Endothelial cell of umbilical vein (primary cell): ENCODE results near the gene SEC61A1.

ENCODE experiments used
- CTCF ChIP-seq, 2 donors: IDR thresholded peaks; 1 replicate in 1 of 2; 2 replicates in 1 of 2; pipeline ENCODE4 v1.5.1; 2011; ENCODE audit warnings: low read length in 2 of 2, mild to moderate bottlenecking in 2 of 2, moderate library complexity in 2 of 2, control low read depth in 1 of 2, inconsistent platforms in 1 of 2, low read depth in 1 of 2; ENCODE audit not compliant: insufficient read depth in 1 of 2; ENCODE audit errors: extremely low read depth in 1 of 2
- EZH2 ChIP-seq: IDR thresholded peaks from 2 replicates; pipeline ENCODE4 v1.6.1; 2012; ENCODE audit warnings: borderline replicate concordance, low read depth, mild to moderate bottlenecking, moderate library complexity, low read length, inconsistent platforms; ENCODE audit not compliant: severe bottlenecking
- JUN ChIP-seq: IDR thresholded peaks from 2 replicates; pipeline ENCODE4 v1.6.1; 2011; ENCODE audit warnings: borderline replicate concordance, low read depth; ENCODE audit not compliant: insufficient read length, insufficient read depth
- MYC ChIP-seq: IDR thresholded peaks from one replicate; pipeline ENCODE4 v1.6.1; 2011; ENCODE audit warnings: mild to moderate bottlenecking, low read depth, low read length
- POLR2A ChIP-seq: IDR thresholded peaks from 2 replicates; pipeline ENCODE4 v1.6.1; 2012; ENCODE audit warnings: low read depth, mild to moderate bottlenecking, control low read depth, low read length
- POLR2AphosphoS5 ChIP-seq: IDR thresholded peaks from 2 replicates; pipeline ENCODE4 v1.6.1; 2012; ENCODE audit warnings: low read depth, mild to moderate bottlenecking, control low read depth, low read length, moderate library complexity; ENCODE audit not compliant: insufficient read depth
- TF ChIP-seq, protein P1 (sequence below): IDR thresholded peaks from 2 replicates; pipeline ENCODE4 v1.6.1; 2011; ENCODE audit not compliant: insufficient read depth, insufficient read length

DNA sequence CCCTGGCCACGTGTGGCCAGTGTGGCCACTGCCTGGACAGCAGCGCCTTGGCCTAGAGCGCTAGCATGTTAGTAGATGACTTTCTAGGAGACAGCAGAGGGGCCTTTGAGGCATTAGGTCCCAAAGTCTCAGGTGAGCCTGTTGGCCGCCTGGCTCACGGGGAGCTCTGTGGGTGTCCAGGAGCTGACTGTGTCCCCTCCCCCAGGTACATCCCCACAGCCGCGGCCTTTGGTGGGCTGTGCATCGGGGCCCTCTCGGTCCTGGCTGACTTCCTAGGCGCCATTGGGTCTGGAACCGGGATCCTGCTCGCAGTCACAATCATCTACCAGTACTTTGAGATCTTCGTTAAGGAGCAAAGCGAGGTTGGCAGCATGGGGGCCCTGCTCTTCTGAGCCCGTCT lies 17.0 kb downstream of the SEC61A1 start:
- TF ChIP-seq CTCF (IDR thresholded peaks at IDR 0.05; ENCODE audit: extremely low read depth in 1 of 2, insufficient read depth in 1 of 2, low read depth in 1 of 2, low read length in 2 of 2) (no peak), POLR2A (no peak), EZH2 (no peak), POLR2AphosphoS5 (no peak), JUN (no peak), MYC (no peak)
- TF ChIP-seq, protein P1, sequence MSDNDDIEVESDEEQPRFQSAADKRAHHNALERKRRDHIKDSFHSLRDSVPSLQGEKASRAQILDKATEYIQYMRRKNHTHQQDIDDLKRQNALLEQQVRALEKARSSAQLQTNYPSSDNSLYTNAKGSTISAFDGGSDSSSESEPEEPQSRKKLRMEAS, result no peak
